A549 (cell line): ENCODE measurements around the gene MAF.

Source experiments
- BCL3 ChIP-seq: fragments of >200 bp; sonication (Bioruptor Twin); formaldehyde crosslinking; IDR thresholded peaks from 3 replicates; pipeline ENCODE4 v1.6.1; 2016
- CEBPB ChIP-seq, 2 experiments: fragments of >200 bp in 1 of 2; sonication (Bioruptor Twin) in 1 of 2; formaldehyde crosslinking in 1 of 2; IDR thresholded peaks; 2 replicates each; pipeline ENCODE4 v1.6.1; 2012 to 2016
- EP300 ChIP-seq, 2 experiments: fragments of >200 bp; sonication (Bioruptor Twin); formaldehyde crosslinking; IDR thresholded peaks; 2 replicates in 1 of 2; 3 replicates in 1 of 2; pipeline ENCODE4 v1.6.1; 2016 to 2017
- MYC ChIP-seq: IDR thresholded peaks from 2 replicates; pipeline ENCODE4 v1.6.1; 2012; ENCODE audit warnings: mild to moderate bottlenecking, inconsistent platforms, low read length, improper control_type of control experiment, borderline replicate concordance
- POLR2A ChIP-seq: IDR thresholded peaks from 2 replicates; pipeline ENCODE4 v1.6.1; 2012; ENCODE audit warnings: mild to moderate bottlenecking, low read length
- REST ChIP-seq: fragments of 200-600 bp; sonication (generic); IDR thresholded peaks from 2 replicates; pipeline ENCODE4 v1.6.1; 2016; ENCODE audit warnings: antibody characterized with exemption, mild to moderate bottlenecking, moderate library complexity
- USF2 ChIP-seq: fragments of 450-650 bp; IDR thresholded peaks from 2 replicates; pipeline ENCODE4 v1.6.1; 2014; ENCODE audit warnings: antibody characterized with exemption
- TF ChIP-seq, protein P1 (sequence below): fragments of >200 bp; sonication (Bioruptor Twin); formaldehyde crosslinking; IDR thresholded peaks from 3 replicates; pipeline ENCODE4 v1.5.1; 2016

DNA sequence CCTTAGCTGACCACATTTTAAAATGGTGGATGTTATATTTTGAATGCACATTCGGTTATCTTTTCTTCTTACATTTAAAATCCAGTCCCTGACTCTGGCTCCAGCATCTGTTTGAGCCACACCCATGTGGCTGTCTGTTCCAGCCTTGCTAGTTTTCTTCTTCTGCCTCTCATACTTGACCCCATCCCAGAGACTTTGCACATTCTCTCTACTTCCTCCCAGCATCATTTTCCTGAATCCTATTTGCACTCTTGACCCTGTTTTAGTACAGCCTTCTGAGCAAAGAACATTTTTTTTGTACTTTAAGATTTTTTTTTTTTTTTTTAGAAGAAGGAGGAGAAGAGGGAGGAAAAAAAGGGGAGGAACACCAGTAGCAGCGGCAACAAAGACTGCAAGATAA, 23.3 kb upstream of the MAF start:
- no peak for TF ChIP-seq USF2
- no peak for TF ChIP-seq MYC
- no peak for TF ChIP-seq CEBPB (IDR thresholded peaks at IDR 0.05)
- TF ChIP-seq, protein P1, sequence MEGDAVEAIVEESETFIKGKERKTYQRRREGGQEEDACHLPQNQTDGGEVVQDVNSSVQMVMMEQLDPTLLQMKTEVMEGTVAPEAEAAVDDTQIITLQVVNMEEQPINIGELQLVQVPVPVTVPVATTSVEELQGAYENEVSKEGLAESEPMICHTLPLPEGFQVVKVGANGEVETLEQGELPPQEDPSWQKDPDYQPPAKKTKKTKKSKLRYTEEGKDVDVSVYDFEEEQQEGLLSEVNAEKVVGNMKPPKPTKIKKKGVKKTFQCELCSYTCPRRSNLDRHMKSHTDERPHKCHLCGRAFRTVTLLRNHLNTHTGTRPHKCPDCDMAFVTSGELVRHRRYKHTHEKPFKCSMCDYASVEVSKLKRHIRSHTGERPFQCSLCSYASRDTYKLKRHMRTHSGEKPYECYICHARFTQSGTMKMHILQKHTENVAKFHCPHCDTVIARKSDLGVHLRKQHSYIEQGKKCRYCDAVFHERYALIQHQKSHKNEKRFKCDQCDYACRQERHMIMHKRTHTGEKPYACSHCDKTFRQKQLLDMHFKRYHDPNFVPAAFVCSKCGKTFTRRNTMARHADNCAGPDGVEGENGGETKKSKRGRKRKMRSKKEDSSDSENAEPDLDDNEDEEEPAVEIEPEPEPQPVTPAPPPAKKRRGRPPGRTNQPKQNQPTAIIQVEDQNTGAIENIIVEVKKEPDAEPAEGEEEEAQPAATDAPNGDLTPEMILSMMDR, result no peak
- TF ChIP-seq BCL3, result no peak
- TF ChIP-seq POLR2A, result no peak
- no peak for TF ChIP-seq REST
- no peak for TF ChIP-seq EP300 (IDR thresholded peaks at IDR 0.05)
